Stimulated activated CD4-positive, alpha-beta T cell treated with anti-CD3 and anti-CD28 coated beads, Interleukin-15, amount 100 ng/mL, for 24 hours (primary cell): ENCODE results near the gene P4HA2.
"Not testable (repeated sequence)": the region's sequence is repeated elsewhere in the genome, so short reads cannot be mapped to it uniquely, and the experiment has no call there.

Experiments used
- DNase-seq: peaks from one replicate; pipeline ENCODE4 v3.0.0-alpha.2; 2020

The P4HA2 gene

GRCh38 chr5:132195727-132196126, 31.9 kb downstream of the P4HA2 start:
- DNase-seq, result no peak

GRCh38 chr5:132193165-132193694, 34.4 kb downstream of the P4HA2 start:
- no peak for DNase-seq

GRCh38 chr5:132190161-132190817, 37.4 kb downstream of the P4HA2 start:
- no peak for DNase-seq

GRCh38 chr5:132184588-132184987, 43.1 kb downstream of the P4HA2 start:
- DNase-seq, result no peak

GRCh38 chr5:132183723-132184122, 43.9 kb downstream of the P4HA2 start:
- DNase-seq, result no peak

- no peak for DNase-seq
Observed at GRCh38 chr5:132182359-132183040, 45.2 kb downstream of the P4HA2 start.

DNA sequence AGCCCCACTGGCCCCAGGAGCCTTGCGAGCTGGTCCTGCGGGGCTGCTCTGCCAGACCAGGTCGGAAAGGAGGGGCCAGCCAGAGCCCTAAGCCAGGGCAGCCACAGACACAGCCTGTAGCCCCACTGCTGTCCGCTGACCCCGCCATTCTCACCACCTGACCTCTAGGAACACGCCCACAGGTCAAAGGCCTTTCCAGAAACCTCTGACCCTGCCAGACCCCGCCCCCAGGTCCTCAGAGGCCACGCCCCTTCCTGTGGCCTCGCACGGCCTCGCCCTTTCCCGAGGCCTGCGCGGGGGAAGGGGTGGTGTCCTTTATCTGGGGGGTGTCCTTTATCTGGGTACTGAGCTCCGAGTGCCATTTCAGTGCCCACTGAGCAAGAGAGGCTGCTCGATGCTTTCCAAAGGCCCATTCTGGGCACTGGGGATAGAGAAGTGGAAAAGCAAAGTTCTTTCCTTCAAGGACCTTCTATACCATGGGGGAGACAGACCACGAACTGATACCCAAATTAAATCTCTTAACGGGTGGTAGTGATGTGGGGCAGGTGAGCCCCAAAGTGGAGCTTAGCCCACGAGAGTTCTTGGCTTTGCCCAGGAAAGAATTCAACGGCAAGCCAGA, 46.5 kb downstream of the P4HA2 start:
- no peak for DNase-seq

GRCh38 chr5:132180134-132180745, 47.4 kb downstream of the P4HA2 start:
- DNase-seq, result peak; percentile 21

DNA sequence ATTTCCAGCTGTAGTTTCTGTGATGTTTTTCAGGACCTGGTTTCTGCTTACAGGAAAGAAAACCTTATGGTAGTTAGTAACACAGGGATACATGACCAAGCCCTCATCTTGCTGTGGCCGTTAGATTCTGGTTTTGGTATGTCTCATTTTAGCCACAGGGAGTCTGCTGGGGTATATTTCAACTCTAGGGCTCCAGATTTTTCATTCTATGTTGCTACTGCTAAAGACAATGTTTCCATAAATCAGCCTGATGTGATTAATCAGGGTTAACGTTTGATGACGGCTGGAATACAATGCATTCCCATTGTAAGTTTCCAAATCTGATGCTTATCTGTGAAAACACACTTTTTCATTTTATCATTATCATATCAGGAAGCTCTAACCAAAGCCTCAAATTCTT, 48.2 kb downstream of the P4HA2 start:
- no peak for DNase-seq

GRCh38 chr5:132177691-132178149, 49.9 kb downstream of the P4HA2 start:
- no peak for DNase-seq

- DNase-seq, result no peak
Observed at GRCh38 chr5:132176987-132177386, 50.7 kb downstream of the P4HA2 start.

DNA sequence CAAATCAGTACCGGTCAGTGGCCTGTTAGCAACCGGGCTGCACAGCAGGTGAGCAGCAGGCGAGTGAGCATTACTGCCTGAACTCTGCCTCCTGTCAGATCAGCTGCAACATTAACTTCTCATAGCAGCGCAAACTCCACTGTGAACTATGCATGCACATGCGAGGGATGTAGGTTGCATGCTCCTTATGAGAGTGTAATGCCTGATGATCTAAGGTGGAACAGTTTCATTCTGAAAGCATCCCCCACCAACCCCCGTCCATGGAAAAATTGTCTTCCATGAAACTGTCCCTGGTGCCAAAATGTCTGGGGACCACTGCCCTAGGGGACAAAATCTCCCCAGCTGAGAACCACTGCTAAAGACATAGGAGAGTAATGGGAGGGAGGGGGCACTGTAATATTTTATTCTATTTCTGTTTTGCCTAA, 51.1 kb downstream of the P4HA2 start:
- peak; percentile 39 for DNase-seq

DNA sequence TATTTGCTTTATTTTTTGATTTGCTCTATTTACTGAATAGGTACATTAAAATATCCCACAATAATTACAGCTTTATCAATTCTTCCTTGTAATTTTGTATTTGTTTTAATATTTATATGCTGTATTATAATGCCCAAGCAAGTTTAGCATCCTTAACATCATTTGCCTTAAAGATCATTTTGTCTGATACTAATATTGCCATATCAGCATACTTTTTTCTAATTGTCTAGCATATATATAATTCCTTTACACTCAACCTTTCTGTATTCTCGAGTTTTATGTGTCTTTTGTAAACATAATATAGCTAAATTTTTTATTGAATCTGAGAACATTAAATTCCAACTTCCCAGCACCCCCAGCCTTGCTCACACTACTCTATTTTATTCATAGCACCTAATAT, 64.7 kb downstream of the P4HA2 start:
- DNase-seq, result no peak

DNA sequence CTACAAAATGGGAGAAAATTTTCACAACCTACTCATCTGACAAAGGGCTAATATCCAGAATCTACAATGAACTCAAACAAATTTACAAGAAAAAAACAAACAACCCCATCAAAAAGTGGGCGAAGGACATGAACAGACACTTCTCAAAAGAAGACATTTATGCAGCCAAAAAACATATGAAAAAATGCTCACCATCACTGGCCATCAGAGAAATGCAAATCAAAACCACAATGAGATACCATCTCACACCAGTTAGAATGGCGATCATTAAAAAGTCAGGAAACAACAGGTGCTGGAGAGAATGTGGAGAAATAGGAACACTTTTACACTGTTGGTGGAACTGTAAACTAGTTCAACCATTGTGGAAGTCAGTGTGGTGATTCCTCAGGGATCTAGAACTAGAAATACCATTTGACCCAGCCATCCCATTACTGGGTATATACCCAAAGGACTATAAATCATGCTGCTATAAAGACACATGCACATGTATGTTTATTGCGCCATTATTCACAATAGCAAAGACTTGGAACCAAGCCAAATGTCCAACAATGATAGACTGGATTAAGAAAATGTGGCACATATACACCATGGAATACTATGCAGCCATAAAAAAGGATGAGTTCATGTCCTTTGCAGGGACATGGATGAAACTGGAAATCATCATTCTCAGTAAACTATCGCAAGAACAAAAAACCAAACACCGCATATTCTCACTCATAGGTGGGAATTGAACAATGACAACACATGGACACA, 65.9 kb downstream of the P4HA2 start:
- DNase-seq, result not testable (repeated sequence)

DNA sequence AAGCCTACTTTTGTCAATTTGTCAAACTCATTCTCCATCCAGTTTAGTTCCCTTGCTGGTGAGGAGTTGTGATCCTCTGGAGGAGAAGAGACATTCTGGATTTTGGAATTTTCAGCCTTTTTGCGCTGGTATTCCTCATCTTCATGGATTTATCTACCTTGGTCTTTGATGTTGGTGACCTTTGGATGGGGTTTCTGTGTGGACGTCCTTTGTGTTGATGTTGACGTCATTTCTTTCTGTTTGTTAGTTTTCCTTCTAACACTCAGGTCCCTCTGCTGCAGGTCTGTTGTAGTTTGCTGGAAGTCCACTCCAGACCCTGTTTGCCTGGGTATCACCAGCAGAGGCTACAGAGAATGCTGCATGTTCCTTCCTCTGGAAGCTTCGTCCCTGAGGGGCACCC, 71.2 kb downstream of the P4HA2 start:
- no peak for DNase-seq

GRCh38 chr5:132150565-132150964, 77.1 kb downstream of the P4HA2 start:
- no peak for DNase-seq

DNA sequence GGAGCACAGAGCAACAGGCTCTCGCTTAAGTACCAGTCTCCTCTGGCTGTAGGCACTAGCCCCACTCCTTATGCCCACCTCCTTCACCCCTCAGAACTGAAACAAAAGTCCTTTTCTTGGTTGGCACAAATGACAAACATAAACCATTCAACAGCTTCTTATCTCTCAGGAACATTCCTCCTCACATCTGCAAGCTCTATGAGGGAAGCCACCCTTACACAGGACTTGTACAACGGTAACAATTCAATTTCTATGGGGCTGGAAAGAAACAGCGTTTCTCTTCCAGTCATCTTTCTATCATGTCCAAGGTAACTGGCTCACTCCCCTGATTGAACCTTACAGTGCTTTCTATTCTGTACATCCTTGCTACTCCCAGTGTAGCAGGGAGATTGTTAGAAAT, 80.0 kb downstream of the P4HA2 start:
- no peak for DNase-seq

- not testable (repeated sequence) for DNase-seq
Observed at GRCh38 chr5:132145326-132145725, 82.3 kb downstream of the P4HA2 start.

GRCh38 chr5:132143148-132143547, 84.5 kb downstream of the P4HA2 start:
- no peak for DNase-seq

- DNase-seq, result no peak
Observed at GRCh38 chr5:132142459-132142858, 85.2 kb downstream of the P4HA2 start.
